BLaER1 (cell line): ENCODE data around the gene HADHA.

Experiments
- H3K27ac ChIP-seq: shearing (Covaris generic); formaldehyde crosslinking; 2 replicates; pipeline ENCODE4 v1.8.1; 2022
- H3K27me3 ChIP-seq: shearing (Covaris generic); formaldehyde crosslinking; 2 replicates; pipeline ENCODE4 v1.8.1; 2022
- H3K36me3 ChIP-seq: shearing (Covaris generic); formaldehyde crosslinking; 2 replicates; pipeline ENCODE4 v1.8.1; 2022
- H3K4me1 ChIP-seq: shearing (Covaris generic); formaldehyde crosslinking; 2 replicates; pipeline ENCODE4 v1.8.1; 2022
- H3K4me2 ChIP-seq: shearing (Covaris generic); formaldehyde crosslinking; 2 replicates; pipeline ENCODE4 v1.8.1; 2022
- H3K4me3 ChIP-seq: shearing (Covaris generic); formaldehyde crosslinking; 2 replicates; pipeline ENCODE4 v1.8.1; 2022
- H3K9ac ChIP-seq: shearing (Covaris generic); formaldehyde crosslinking; 2 replicates; pipeline ENCODE4 v1.8.1; 2022
- H3K9me3 ChIP-seq: shearing (Covaris generic); formaldehyde crosslinking; 2 replicates; pipeline ENCODE4 v1.8.1; 2022
- H4K20me1 ChIP-seq: shearing (Covaris generic); formaldehyde crosslinking; 2 replicates; pipeline ENCODE4 v1.8.1; 2022
- Cebpa-rat ChIP-seq: shearing (Covaris generic); IDR thresholded peaks from 2 replicates; pipeline ENCODE4 v1.8.1; 2022

HADHA gene

GRCh38 chr2:26161926-26162325 is 82.5 kb downstream of the HADHA start:
- Histone ChIP-seq H3K4me2 (no peak overlapping the region), H3K9me3 (no peaks in the 10 kb centered on the region; the same call in 1 of the 2 replicates), H3K9ac (no peak overlapping the region), H3K27me3 (no peaks in the 10 kb centered on the region), H3K4me1 (no peaks in the 10 kb centered on the region), H3K27ac (no peak overlapping the region), H3K36me3 (no peaks in the 10 kb centered on the region), H4K20me1 (no peaks in the 10 kb centered on the region), H3K4me3 (no peak overlapping the region)
- TF ChIP-seq Cebpa-rat: no peak

GRCh38 chr2:26157580-26157979 is 86.9 kb downstream of the HADHA start:
- H3K4me2 ChIP-seq: no peak overlapping the region
- H3K4me3 ChIP-seq: no peak overlapping the region
- H3K27me3 ChIP-seq: no peaks in the 10 kb centered on the region
- H3K36me3 ChIP-seq: no peaks in the 10 kb centered on the region
- peak; percentile 24; the same call in 1 of the 2 replicates for TF ChIP-seq Cebpa-rat
- H3K9me3 ChIP-seq: peaks cover 9% of the 10 kb centered on the region
- no peaks in the 10 kb centered on the region for H3K4me1 ChIP-seq
- H3K9ac ChIP-seq: no peak overlapping the region
- H3K27ac ChIP-seq: no peak overlapping the region
- no peaks in the 10 kb centered on the region for H4K20me1 ChIP-seq

- Histone ChIP-seq H4K20me1 (no peaks in the 10 kb centered on the region), H3K9me3 (peaks cover 9% of the 10 kb centered on the region), H3K27ac (no peak overlapping the region), H3K4me2 (no peak overlapping the region), H3K36me3 (no peaks in the 10 kb centered on the region), H3K4me3 (no peak overlapping the region), H3K9ac (no peak overlapping the region), H3K4me1 (no peaks in the 10 kb centered on the region), H3K27me3 (no peaks in the 10 kb centered on the region)
- TF ChIP-seq Cebpa-rat: no peak
These were observed 94.2 kb downstream of the HADHA start for GRCh38 chr2:26150243-26150642.

- H3K27me3 ChIP-seq: no peaks in the 10 kb centered on the region
- H3K27ac ChIP-seq: no peak overlapping the region
- H3K4me2 ChIP-seq: no peak overlapping the region
- H3K9ac ChIP-seq: no peak overlapping the region
- no peak for TF ChIP-seq Cebpa-rat
- H3K9me3 ChIP-seq: no peaks in the 10 kb centered on the region
- no peak overlapping the region for H3K4me3 ChIP-seq
- no peaks in the 10 kb centered on the region for H3K36me3 ChIP-seq
- H4K20me1 ChIP-seq: no peaks in the 10 kb centered on the region
- peaks cover 6% of the 10 kb centered on the region for H3K4me1 ChIP-seq
These were observed 95.9 kb downstream of the HADHA start for GRCh38 chr2:26148501-26148900.

- no peak for TF ChIP-seq Cebpa-rat
- Histone ChIP-seq H4K20me1 (no peaks in the 10 kb centered on the region), H3K27ac (no peak overlapping the region), H3K27me3 (no peaks in the 10 kb centered on the region), H3K4me1 (peaks cover 6% of the 10 kb centered on the region), H3K36me3 (no peaks in the 10 kb centered on the region), H3K9me3 (no peaks in the 10 kb centered on the region), H3K4me3 (no peak overlapping the region), H3K9ac (0 out of 2 replicates have a peak overlapping the region, but pooled peaks have one; percentile 41), H3K4me2 (no peak overlapping the region)
These were observed 99.3 kb downstream of the HADHA start for GRCh38 chr2:26144953-26145680.

- no peaks in the 10 kb centered on the region for H4K20me1 ChIP-seq
- H3K36me3 ChIP-seq: no peaks in the 10 kb centered on the region
- H3K4me1 ChIP-seq: peaks cover 6% of the 10 kb centered on the region
- H3K27me3 ChIP-seq: no peaks in the 10 kb centered on the region
- no peaks in the 10 kb centered on the region for H3K9me3 ChIP-seq
- no peak overlapping the region for H3K27ac ChIP-seq
- peak overlapping the region; percentile 17; the same call in 1 of the 2 replicates for H3K4me2 ChIP-seq
- no peak overlapping the region for H3K4me3 ChIP-seq
- TF ChIP-seq Cebpa-rat: no peak
- H3K9ac ChIP-seq: no peak overlapping the region
These were observed 100.4 kb downstream of the HADHA start for GRCh38 chr2:26144031-26144430.

GRCh38 chr2:26141145-26141769 is 103.2 kb downstream of the HADHA start:
- no peak overlapping the region for H3K27ac ChIP-seq
- TF ChIP-seq Cebpa-rat: no peak
- H3K9ac ChIP-seq: no peak overlapping the region
- H3K4me2 ChIP-seq: no peak overlapping the region
- H3K36me3 ChIP-seq: peaks cover 16% of the 10 kb centered on the region
- no peak overlapping the region for H3K4me3 ChIP-seq
- no peaks in the 10 kb centered on the region for H3K9me3 ChIP-seq
- H3K27me3 ChIP-seq: no peaks in the 10 kb centered on the region
- H4K20me1 ChIP-seq: no peaks in the 10 kb centered on the region
- peaks cover 6% of the 10 kb centered on the region for H3K4me1 ChIP-seq
